Stimulated activated CD4-positive, alpha-beta T cell treated with anti-CD3 and anti-CD28 coated beads, TNF-alpha, amount 100 ng/mL, for 1 hour (primary cell): Measurements from ENCODE around the gene ACTG1.

Source experiments
- DNase-seq, 3 donors: peaks; one replicate each; pipeline ENCODE4 v3.0.0-alpha.2; 2020; ENCODE audit warnings: low read depth in 3 of 3, low spot score in 1 of 3

Gene ACTG1

GRCh38 chr17:81545160-81545949, 32.8 kb upstream of the ACTG1 start:
- DNase-seq: no peak

GRCh38 chr17:81544281-81544974, 31.8 kb upstream of the ACTG1 start:
- no peak for DNase-seq

GRCh38 chr17:81543756-81544155, 31.2 kb upstream of the ACTG1 start:
- no peak for DNase-seq

GRCh38 chr17:81543339-81543675, 30.7 kb upstream of the ACTG1 start:
- no peak for DNase-seq

GRCh38 chr17:81542431-81543338, 30.1 kb upstream of the ACTG1 start:
- no peak for DNase-seq

- DNase-seq: no peak
Observed at GRCh38 chr17:81541123-81541522, 28.5 kb upstream of the ACTG1 start.

- no peak for DNase-seq
Observed at GRCh38 chr17:81540676-81541027, 28.1 kb upstream of the ACTG1 start.

- no peak for DNase-seq
Observed at GRCh38 chr17:81539961-81540675, 27.5 kb upstream of the ACTG1 start.

GRCh38 chr17:81539571-81539900, 26.9 kb upstream of the ACTG1 start:
- DNase-seq: no peak

GRCh38 chr17:81538651-81539570, 26.3 kb upstream of the ACTG1 start:
- DNase-seq: no peak

- no peak for DNase-seq
Observed at GRCh38 chr17:81537856-81538555, 25.4 kb upstream of the ACTG1 start.

- no peak for DNase-seq
Observed at GRCh38 chr17:81537343-81537855, 24.8 kb upstream of the ACTG1 start.

- DNase-seq: no peak
Observed at GRCh38 chr17:81536299-81537290, 24.0 kb upstream of the ACTG1 start.

- no peak for DNase-seq
Observed at GRCh38 chr17:81535480-81536298, 23.1 kb upstream of the ACTG1 start.

GRCh38 chr17:81535007-81535328, 22.4 kb upstream of the ACTG1 start:
- DNase-seq: no peak

GRCh38 chr17:81534157-81535006, 21.8 kb upstream of the ACTG1 start:
- no peak for DNase-seq
